Occipital lobe (tissue), 2 donors: ENCODE data around the gene RPS8. TPM values are rescaled to one million over a fixed set of nuclear protein-coding genes. Genes with fewer than 3 reads are reported as not detected.
"Not testable (repeated sequence)": the region's sequence is repeated elsewhere in the genome, so short reads cannot be mapped to it uniquely, and the experiment has no call there.

Experiments
- DNase-seq: peaks from one replicate; lab custom pipeline; 2025; lab: John Stamatoyannopoulos, UW
- total RNA-seq: library from RNA; depleted of rRNA; stranded (reverse); fragments of >200 nt; gene quantifications from one replicate; pipeline ENCODE4 v1.2.3, GENCODE V29; 2014

RPS8 gene
- total RNA-seq, 1 donor from 2014 or later = 1,634 TPM

DNA sequence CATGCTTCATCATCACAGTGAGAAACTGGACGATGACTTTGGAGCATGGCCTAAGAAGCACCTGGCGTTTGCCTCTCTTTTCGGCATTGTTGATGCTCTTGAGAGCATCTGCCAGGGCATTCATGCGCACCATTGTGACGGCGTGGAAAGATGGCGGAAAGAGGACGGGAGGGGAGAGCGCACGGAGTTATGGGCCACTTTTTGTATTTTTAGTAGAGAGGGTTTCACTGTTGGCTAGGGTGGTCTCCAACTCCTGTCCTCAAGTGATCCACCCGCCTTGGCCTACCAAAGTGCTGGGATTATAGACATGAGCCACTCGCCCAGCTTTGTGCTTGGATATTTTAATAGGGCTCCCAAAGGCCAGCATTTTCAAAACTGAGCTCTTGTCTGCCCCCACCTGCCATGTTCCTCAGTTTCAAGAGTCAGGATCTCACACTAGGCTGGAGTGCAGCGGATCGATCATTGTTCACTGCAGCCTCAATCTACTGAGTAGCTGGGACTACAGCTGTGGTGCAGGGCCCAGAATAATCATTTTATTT, 5.3 kb downstream of the RPS8 start:
- DNase-seq = no peak

DNA sequence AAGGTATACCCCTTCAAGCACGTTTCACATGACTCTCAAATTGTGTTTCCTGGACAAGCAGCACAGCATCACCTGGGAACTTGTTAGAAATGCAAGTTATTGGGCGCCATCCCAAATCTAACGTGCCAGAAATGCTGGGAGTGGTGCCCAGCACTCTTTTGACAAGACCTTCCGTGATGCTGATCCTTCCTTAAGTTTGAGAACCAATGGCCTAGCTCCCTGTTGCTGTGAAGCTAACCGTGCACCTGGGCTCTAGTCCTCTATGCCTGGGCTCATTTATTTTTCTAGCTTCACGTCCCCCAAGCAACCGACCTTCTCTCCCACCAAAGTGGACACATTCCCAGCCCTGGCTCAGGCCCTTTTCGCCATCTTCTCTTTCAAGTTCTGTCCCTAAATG, 8.4 kb downstream of the RPS8 start:
- DNase-seq = no peak

DNA sequence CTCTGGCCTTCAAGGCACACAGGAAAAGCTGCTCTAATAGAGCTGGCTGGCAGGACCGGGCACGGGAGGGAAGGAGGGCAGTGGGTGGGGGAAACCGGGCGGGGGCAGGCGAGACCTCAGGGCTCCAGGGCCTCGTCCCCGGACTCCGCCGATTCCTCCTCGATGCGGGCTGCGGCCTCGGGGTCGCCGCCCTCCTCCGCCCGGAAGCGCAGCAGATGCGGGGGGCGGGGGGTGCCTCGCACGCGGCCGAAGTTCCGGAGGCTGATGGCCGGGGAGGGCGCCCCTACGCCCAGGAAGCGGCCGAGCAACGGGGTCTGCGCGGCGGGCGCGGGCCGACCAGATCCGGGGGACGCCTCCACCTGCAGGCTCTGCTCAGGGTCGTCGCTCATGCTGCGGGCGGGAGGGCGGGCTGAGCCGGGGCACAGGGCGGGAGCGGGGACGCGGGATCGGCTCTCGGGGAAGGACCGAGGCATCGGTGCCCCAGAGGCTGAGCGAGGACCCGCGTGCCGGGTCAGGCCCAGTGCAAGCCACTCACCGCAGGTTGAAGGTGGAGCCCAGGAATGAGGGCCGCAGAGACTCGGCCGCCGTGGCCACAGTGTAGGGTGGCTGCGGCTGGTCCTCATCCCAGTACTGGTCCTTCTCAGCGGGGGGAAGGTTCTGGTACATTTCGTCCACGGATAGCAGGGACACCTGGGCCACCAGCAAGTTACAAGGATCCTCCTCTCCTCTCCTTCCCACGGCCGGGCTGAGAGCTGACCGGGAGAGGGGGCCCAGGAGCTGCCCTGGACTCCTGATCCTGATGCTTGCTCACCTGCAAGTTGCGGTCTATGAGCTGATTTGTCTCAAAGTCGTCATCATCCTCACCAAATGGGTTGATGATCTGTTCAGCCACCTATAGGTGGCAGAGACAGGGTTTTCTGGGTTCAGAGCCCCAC, 9.0 kb downstream of the RPS8 start:
- no peak for DNase-seq

DNA sequence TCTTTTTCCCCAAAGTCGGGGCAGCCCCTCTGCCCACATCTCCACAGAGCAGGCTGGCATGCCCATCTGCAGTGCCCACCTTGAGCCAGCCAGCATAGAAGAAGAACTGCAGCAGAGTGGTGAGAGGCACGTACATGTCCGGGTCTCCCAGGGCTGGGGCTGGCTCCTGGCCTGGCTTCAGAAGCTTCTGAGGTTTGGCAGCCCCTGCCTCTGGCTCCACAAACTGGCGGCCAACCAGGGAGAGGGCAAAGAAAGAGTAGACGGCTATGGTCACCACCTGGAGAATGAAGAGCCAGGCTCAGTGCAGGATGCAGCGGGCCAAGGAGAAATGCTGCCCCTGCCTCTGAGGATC, 9.7 kb downstream of the RPS8 start:
- no peak for DNase-seq

DNA sequence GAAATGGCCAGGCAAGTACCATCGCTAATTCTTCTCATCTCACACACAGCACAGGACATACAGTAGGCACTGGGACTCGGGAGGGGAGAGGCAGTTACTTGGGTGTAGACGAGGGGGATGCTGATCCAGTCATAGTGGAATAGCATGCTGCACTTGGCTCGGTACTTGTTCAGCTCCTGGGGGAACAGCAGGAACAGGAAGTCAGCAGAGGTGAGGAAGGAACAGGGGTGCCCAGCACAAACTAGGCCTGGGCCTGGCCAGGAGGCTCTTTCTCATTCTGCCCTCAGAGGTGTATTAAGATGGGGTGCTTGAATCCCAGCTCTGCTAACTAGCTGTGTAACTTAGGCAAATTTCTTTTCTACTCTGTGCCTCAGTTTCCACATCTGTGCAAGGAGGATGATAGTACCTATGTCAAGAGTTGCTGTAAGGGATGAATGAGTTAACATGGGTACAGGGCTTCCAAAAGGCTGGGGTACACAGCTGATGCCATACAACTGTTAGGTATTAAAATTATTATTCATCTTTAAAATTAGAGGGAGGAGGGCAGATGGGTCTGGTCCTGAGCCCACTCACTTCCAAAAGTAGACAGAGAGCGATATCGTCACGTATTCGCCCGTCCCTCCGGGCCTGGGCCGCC, 10.3 kb downstream of the RPS8 start:
- DNase-seq = no peak

DNA sequence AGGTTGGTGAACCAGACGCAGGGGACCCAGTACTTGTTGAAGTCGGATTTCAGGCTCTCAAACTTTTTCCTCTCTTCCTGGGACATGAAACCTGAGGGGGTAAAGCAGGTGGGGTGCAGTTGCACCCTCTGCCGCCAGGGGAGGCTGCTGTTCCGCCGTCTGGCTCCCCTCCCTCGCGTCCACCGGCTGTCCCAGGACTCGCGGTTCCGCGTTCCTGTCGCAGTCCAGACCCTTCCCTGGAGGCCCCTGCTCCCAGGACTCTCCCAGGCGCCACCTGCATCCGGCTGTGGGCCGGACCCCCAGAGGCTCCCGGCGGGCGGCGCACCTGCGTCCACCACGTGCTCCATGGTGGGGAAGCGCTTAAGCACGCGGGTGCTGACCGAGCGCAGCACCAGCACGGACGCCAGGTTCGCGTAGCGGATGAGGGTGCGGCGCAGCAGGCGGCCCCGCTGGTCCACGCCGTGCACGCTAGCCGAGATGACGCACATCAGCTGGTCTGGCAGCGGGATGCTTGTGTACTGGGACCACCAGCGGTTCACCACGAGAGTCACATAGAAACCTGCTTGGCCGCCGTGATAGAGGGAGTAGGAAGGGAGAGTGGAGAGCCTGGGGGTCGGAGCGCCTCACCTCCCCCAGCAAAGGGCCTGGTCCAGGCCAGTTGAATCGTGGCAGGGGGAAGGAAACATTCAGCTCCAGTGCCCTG, 10.9 kb downstream of the RPS8 start:
- DNase-seq = no peak

DNA sequence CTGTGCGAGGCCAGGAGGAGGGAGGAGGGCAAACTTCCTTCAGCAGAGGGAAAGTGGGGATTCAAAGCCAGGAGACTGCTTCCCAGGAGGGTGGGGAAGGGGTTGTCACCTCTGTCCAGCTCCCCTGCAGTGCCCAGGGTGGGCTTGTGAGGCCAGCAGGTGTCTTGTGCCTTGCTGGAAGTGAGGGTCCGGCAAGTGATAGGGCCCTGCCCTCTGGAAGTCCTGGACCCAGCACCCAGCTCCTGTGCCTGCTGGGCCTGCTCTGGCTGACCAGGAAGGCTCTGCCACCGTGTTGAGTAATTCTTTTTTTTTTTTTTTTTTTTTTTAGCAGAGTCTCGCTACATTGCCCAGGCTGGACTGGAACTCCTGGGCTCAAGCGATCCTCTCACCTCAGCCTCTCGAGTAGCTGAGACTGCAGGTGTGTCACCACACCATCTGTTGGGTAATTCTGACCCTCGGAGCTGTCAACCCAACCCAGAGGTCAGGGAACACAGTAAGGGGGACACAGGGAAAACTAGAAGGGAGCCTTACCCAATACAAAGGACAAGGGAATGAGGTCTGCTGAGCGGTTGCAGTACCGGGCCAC, 11.6 kb downstream of the RPS8 start:
- no peak for DNase-seq

DNA sequence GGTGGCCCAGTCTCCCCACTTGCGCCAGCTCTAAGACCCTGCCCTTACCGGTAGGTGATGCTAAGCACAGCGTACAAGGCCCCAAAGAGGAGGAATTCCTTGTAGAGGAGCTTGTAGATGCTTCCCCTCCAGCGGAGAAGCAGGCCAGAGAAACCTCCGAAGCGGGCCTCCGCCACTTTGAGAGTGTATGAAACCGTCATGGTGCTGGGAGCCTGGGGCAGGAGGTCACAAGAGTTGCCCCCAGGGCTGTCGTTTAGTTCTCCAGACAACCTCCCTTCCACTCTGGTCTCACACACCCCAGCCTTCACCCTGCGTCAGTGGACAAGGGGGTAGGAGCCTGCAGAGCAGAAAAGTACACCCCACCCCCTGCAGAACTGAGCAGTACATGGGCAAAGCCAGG, 12.2 kb downstream of the RPS8 start:
- no peak for DNase-seq

DNA sequence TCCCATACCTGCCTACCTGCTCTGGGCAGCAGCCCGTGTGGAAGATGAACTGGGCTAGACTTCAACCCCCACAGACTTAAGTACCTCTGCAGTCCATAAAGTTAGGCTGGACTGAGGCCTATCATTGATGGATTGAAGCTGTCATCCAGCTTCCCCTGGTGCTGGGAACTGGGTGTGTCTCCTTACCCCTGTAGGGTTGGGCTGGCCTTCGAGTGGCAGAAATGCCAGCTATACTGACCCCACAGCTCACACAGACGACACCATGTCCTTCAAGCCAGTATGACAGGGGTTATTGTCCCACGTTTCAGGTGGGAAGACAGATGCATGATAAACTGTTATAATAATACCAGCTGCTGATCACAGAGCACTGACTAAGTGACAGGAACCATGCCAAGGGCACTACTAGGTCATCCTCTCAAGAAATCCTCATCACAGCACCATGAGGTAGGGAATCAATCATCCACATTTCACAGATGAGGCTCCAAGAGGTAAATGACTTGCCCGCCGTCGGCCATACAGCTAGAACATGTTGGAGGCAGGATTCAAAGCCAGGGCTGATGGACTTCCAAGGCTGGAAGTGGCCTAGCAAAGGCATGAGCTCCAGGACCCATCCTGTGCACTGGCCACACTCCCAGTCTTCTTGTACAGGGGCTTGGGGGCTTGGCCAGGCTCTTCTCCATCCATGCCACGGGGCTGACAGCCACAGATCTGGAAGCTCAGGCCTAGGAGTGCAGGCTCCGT, 12.9 kb downstream of the RPS8 start, which contains the start of gene BEST4:
BEST4 (minus strand) TSS at position 51 of the 741 bp plus-strand sequence. CDS start 465 bp downstream, outside the sequence.
- DNase-seq = no peak

DNA sequence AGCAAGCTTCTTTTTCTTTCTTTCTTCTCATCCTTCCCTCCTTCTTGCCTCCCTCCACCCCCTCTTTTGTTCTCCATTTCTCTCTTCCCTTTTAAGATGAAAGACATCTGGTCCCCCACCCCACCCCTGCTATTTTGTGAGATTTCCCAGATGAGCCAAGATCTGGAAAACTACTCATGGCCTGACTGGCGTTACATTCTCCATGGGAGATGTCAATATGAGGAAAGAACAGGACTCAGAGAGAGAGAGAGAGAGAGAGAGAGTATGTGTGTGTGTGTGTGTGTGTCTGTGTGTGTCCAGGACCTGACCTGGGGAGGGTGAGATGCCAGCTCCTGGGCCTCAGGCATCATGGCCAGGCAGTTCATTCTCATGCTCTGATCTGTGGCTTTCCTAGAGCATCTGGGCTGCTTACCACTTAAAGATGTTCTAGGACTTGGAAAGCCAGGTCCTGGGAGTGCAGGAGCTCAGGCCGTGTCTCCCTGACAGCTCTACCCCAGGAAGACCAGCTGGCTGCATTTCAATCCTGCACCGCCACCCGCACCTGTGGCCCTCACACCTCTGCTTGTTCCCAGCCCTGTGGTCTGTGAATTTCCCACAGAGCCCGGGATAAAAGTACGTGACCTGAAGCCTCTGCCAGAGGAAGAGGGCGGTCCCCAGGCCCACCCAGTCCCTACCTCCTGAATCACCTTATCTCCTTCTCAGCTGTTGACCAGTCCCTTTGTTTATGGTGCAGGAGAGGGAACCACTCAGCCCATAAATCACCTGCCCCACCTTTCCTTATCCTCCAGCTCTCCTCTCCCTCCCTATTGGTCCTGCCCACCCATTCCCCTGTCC, 15.8 kb downstream of the RPS8 start:
- no peak for DNase-seq

DNA sequence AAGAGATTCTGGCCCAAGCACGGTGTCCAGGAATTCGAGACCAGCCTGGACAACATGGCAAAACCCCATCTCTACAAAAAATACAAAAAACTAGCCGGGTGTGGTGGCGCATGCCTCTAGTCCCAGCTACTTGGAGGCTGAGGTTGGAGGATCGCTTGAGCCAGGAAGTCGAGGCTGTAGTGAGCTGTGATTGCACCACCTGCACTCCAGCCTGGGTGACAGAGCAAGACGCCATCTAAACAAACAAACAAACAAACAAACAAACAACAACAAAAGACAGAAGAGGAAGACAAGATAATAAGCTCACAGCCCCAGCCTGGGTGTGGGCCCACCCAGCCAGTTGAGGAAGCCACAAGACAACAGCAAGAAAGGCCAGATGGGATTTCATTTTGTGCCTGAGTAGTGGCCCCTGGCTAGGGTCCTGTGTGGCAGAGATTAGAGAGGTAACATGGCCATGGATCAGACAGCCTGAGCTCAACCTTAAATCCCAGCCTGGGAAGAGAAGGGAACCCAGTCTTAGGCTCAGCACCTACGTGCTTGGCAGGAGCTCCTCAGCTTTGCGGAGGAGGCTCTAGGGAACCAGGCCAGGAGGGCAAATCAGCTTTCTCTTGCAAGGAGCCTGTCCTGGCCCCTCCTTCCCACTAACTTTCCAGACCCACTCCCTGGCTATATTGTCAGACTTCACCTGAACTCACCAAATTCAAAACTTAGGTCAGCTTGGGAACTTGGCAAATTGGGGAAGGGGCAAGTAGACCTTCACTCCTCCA, 17.6 kb downstream of the RPS8 start:
- no peak for DNase-seq

DNA sequence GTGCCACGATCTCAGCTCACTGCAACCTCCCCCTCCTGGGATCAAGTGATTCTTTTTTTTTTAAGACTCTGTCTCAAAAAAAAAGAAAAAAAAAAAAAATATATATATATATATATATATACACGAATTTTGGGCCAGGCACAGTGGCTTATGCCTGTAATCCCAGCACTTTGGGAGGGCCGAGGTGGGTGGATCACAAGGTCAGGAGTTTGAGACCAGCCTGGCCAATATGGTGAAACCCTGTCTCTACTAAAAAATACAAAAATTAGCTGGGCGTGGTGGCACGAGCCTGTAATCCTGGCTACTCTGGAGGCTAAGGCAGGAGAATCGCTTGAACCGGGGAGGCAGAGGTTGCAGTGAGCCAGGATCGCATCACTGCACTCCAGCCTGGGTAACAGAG, 22.5 kb downstream of the RPS8 start:
- not testable (repeated sequence) for DNase-seq

DNA sequence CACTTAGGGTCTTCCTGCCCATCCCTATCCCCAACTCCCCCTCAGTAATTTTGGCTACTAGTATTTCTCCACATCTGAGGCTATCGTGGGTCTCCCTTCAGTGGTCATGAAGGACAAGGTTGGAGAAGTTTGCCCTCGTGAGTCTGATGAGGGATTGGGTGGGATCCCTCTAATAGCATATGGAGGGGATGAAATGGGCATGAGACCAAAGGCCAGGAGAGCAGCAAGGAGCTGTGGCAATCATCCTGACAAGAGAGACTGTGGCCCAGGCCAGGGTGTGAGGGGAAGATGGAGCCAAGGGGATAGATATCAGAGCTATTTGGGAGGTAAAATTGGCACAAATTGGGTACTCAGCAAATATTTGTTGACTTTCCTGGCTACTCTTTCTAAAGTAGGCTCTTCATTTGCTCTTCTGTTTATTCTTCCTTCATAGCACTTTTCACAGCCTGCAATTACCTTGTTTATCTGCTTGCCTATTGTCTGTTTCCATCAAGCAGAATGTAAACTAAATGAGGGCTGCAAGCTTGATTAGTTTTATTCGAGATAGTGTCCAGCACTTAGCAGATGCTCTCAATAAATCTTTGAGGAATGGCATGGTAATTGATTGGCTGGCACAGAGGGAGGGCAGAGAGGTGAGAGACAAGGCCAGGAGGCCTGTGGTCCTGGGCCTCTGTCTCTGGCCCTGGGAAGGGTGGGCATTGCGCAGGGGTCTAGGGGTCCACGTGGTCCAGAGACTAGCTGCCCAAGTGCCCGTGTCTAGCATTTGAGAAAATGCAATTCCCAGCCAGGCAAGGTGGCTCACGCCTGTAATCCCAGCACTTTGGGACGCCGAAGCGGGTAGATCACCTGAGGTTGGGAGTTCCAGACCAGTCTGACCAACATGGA, 23.4 kb downstream of the RPS8 start:
- no peak for DNase-seq

DNA sequence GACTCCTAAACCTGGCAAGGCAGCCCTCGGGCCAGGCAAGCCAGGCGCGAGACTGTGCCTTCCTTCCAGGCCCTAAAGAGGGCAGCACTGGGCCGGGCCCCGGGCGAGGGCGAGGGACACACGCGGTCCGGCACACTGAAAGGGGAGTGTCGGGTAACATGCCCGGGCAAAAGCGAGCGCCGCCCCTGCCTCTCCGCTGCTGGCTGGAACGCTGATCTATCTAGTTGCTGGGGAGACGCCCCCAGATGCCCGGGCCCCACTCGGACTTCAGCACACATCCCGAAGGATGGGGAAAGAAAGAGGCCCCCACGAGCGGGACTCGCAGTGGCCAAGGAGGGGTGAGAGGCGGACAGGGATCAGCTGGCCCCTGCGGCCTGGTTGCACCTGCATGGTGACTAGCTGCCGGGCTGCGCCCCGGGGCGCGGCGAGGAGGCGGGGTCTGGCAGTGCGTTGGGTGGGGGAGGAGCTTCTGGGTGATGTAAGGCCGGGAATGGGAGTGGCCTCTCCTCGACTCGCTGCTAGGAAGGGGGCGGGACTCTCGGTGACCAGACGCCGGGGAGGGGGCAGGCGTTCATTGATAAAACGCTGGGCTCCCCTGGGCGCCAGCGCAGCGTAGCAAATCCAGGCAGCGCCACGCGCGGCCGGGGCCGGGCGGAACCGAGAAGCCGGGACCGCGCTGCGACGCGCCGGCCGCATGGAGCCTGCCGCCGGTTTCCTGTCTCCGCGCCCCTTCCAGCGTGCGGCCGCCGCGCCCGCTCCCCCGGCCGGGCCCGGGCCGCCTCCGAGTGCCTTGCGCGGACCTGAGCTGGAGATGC, 24.6 kb downstream of the RPS8 start, which contains the start of gene PLK3:
PLK3 (plus strand) TSS at position 608 of the 815 bp plus-strand sequence; CDS start at position 695, 87 bp downstream.
- peak; percentile 98 for DNase-seq

DNA sequence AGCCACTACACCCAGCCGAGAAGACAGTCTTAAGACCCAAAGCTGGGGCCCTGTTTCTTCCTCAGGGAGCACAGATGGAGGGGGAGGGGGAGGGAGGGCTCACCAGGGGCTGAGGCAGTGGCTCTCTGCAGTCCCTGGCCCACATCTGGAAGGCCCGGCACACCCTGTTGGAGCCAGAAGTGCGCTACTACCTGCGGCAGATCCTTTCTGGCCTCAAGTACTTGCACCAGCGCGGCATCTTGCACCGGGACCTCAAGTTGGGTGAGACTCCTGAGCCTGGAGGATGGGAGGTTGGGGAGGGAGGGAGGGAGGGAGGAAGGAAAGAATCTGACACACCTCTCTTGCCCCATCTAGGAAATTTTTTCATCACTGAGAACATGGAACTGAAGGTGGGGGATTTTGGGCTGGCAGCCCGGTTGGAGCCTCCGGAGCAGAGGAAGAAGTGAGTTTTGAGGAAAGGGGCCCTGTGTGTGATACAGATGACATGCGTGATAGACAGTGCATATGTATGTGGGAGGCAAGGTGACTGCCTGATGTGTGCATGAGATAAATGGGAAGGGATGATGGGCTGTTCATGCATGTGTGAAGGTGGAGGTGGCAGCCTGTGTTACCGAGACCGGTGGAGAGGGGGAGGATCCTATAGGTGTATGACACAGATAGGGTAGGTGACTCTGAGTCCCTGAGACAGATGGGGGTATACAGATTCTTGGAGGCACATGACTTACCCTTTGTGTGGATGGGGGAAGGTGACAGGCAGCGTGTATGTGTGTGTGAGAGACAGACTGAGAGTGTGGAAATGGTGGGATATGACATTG, 26.4 kb downstream of the RPS8 start:
- no peak for DNase-seq
